GM18505 (cell line): Measurements from ENCODE around the gene LUZP1.

ENCODE experiments used
- ATAC-seq: cut with Tn5 transposase; IDR thresholded peaks from one replicate; pipeline ENCODE4 v1.9.1; 2021; ENCODE audit not compliant: unreplicated experiment
- POLR2A ChIP-seq: IDR thresholded peaks from 4 replicates; pipeline ENCODE4 v1.6.1; 2011; ENCODE audit warnings: borderline replicate concordance; ENCODE audit not compliant: insufficient read depth, insufficient read length; ENCODE audit errors: extremely low read depth

The LUZP1 gene

GRCh38 chr1:23124259-23125026 lies 44.2 kb downstream of the LUZP1 start:
- no peak for TF ChIP-seq POLR2A
- no peak for ATAC-seq

DNA sequence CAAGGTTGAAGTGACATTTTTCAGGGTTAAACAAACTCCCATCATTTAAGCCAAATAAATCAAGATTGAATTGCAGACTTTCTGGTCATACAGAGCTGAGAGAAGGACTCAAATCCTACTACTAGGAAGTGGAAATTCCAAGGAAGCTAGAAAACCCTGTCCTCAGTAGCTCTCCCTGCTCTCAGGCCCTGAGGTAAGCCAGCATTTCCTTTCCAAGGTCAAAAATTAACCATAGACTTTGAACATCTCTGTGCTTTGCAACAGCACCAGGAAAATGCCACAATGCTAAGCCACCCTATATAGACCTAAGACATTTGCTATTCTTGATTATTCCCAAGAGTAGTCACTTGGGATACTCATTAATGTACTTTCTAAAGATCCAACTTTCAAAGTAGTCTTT lies 45.1 kb downstream of the LUZP1 start:
- ATAC-seq, result no peak
- no peak for TF ChIP-seq POLR2A

DNA sequence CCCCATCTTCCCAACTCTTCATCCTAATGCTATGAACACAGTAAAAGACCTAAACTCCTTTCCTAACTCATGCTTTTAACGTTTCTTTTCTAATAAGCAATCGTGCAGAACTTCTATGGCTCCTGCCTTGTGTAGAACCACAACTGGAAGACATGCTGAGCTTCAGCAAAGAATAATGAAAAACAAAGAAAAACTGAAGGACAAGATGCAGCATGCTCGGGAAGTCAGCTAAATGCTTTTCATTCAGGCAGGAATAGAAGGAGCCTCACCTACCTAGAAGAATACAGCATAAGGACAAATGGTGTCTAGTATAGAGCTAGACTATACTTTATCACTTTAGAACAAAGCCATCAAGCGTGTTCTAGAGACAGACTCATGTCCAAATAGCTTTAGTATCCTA lies 45.9 kb downstream of the LUZP1 start:
- no peak for ATAC-seq
- TF ChIP-seq POLR2A, result no peak

DNA sequence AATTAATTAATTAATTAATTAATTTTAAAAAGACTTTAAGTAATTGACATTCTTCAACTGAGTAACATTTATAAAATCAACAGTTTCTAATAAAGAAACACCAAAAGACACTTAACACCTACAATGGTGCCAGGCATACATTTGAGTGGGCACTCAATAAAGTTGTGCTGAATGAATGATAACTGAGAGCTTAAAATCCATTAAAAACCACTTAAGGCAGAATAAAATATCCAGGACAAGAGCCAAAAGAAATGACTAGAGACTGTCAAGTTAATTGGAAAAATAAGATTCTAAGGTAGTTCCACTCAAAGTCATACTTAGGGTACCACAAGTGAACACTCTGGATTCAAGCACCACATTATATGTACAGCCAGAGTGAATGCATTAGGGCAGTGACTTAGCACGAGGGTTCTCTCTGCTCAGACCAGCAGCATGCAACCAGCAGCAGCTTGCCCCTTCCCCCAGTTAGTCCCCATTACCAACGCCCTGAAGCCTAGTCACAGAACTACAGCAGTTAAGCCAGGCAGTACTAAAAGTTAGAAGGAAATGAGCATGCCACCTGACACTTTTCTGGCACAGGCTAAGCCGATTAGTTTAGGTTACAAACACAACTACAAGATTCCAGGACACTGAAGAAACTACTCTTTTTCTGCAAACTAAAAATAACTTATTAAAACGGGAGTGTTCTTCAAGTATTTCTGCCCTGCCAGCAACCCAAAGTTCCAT lies 46.5 kb downstream of the LUZP1 start:
- ATAC-seq, result no peak
- TF ChIP-seq POLR2A, result no peak

DNA sequence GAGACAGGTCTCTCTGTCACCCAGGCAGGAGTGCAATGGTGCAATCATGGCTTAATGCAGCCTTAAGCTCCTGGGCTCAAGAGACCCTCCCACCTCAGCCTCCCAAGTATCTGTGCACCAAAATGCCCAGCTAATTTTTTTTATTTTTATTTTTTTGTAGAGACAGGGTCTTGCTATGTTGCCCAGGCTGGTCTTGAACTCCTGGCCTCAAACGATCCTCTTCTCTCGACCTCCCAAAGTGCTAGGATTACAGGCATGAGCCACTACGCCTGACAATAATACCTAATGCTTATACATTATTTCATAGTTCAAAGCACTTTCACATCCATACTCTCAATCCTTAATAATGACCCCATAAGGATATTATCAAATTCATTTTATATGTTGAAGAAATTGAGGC lies 48.3 kb downstream of the LUZP1 start:
- no peak for TF ChIP-seq POLR2A
- ATAC-seq, result no peak

DNA sequence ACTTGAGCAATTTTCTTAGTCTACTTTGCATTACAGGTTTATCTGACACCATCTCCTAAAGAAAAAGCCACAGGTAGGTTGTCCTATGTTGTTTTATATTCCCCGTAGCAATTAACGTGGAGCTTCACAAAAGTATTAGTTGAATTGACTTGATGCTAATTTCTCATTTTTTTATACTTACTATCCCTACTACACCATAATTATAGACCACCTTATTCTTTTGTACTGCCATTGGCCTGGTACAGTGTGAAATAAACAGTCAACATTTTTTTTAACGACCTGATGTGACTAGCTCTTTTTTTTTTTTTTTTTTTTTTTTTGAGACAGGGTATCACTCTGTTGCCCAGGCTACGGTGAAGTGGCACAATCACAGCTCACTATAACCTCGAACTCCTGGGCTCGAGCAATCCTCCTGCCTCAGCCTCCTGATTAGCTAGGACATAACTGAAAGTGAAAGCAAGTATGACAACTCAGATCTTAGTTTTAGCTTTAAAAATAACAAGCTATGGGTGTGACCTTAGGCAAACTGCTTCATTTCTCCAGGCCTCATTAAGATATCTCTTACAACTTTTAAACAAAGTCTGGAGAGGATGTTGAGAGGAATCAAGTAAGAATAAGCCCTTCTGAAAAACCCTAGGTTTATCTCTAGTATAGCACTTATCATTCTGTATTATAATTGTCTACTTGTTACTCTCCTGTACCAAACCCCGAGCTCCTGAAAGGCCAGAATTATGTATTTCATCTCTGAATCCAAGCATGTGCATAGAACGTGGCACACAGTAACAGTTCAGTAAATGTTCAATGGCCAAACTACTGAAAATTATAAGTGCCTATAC lies 49.5 kb downstream of the LUZP1 start:
- TF ChIP-seq POLR2A, result no peak
- no peak for ATAC-seq

DNA sequence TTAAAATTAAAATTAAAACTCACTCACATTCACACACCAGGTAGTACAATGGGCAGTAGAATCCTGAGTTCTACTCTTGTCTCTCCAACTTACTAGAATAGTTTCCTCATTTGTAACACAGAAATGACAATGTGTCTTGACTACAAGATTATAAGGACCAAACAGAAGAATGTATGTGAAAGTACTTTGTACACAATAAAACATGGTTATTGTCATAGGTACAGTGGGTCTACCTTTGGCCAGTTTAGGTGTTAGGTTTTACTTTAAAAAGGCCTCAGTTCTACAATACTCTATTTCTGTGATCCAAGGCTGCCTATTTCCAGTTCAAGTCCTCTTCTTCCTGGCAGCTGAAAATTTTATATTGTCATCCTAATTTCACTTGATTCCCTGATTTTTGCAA lies 50.2 kb downstream of the LUZP1 start:
- no peak for TF ChIP-seq POLR2A
- ATAC-seq, result no peak

GRCh38 chr1:23116921-23117699 lies 51.5 kb downstream of the LUZP1 start:
- no peak for TF ChIP-seq POLR2A
- no peak for ATAC-seq

- no peak for TF ChIP-seq POLR2A
- no peak for ATAC-seq
Observed at GRCh38 chr1:23116216-23116836, 52.3 kb downstream of the LUZP1 start.

DNA sequence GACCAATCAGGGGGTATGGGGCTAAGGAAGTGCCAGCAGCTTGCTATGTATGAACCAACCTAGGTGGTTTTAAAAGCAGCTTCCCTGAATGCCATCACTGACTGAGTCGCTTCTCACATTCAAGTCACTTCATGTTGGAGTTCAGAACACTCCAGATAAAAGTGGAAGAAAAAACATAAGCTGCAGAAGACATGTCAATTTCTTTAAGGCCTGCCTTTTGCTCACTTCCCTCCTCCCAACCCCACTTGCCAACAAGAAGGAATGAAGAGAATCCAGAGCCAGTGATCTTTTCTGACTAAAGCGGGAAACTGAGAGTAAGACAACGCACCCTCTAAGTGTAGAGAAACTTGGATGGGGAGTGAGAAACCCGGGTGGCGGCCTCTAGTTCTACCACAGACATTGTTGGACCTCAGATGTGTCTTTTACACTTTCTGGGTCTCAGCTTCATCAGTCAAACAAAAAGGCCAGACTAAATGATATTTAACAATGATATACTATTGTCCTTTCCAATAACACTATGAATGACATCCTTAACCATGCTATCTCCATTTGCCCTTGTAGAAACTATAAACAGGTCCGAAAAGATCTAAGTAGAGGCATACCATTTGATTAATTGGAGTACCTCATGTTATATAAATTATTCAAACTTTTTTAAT lies 54.1 kb downstream of the LUZP1 start:
- TF ChIP-seq POLR2A, result no peak
- ATAC-seq, result no peak

DNA sequence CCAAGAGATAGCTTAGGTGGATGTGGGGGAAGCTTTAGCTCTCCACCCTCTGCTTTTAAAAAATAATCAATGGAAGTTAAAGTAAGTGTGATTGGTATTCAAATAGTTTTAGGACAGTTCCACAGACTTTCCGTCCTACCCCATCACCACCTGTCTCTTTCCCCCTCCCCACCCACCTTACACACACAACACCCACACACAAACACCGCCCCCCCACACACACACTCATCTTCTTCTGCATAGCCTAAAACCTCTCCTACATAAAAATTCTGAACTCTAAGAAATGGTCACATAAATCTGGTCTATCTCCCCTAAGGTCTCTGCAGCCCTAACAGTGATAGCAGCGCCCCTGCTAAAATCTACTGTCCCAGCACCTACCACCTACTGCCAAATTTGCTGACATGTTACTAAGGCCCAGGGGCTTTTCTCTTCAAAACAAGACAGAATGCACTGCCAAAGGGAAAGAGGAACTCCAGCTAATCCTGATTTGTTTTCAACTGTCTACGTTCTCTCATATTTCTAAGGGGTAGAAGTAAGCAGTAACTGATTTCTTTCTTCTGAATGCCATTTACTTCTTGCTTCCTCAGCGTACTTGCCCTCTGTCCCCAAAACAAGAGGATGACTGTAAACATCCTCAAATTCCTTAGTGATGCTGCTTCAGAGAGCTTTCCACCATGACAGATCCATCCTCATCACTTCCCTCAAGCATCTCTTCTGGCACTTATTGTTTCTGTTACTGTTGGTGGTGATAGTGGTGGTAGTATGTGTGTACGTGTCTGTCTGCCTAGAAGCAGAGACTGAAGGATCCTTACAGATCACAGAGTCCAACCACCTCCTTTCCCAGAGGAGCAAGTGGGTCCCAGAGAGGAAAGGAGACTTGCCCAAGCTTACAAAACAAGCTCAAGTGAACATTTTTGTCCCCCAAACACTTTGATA lies 56.8 kb downstream of the LUZP1 start:
- no peak for ATAC-seq
- TF ChIP-seq POLR2A, result no peak
